Activated T-helper 2 cell treated with anti-CD3 and anti-CD28 coated beads, Interferon-gamma antibody, Interleukin-2, Interleukin-4, amounts not matched to agents 10 μg/mL and 5 μg/mL and 100 μg/mL, durations not matched to agents 14 hours and 24 hours and 36 hours (primary cell): ENCODE data around the gene KRT14. TPM values are rescaled to one million over a fixed set of nuclear protein-coding genes. Genes with fewer than 3 reads are reported as not detected.
A peak's percentile ranks its signal among the peaks of the same experiment; 100 is the strongest.

ENCODE experiments used
- DNase-seq: peaks from one replicate; pipeline ENCODE4 v3.0.0; 2021; ENCODE audit warnings: low spot score
- H3K27ac Mint-ChIP-seq: one replicate; pipeline ENCODE4 v1.8.0; 2021; ENCODE audit warnings: mixed read lengths
- H3K27me3 Mint-ChIP-seq: one replicate; pipeline ENCODE4 v1.8.0; 2021; ENCODE audit warnings: low read depth, mixed read lengths
- H3K36me3 Mint-ChIP-seq: one replicate; pipeline ENCODE4 v1.8.0; 2021; ENCODE audit warnings: low read depth, mixed read lengths
- H3K4me1 Mint-ChIP-seq: one replicate; pipeline ENCODE4 v1.8.0; 2021; ENCODE audit warnings: low read depth, mixed read lengths
- H3K4me3 Mint-ChIP-seq: one replicate; pipeline ENCODE4 v1.8.0; 2021; ENCODE audit warnings: low read depth, mild to moderate bottlenecking, moderate library complexity, mixed read lengths
- H3K9me3 Mint-ChIP-seq: one replicate; pipeline ENCODE4 v1.8.0; 2021; ENCODE audit warnings: mixed read lengths
- intact Hi-C: fragments of 100-400 bp; cut with micrococcal nuclease; formaldehyde crosslinking; loops from one replicate; pipeline ENCODE4 v1.15.1; 2023
- total RNA-seq: library from RNA; stranded (reverse); gene quantifications from 2 replicates; pipeline ENCODE4 v1.2.3, GENCODE V29; 2022

Gene KRT14
- total RNA-seq, 1 donor from 2014 or later, result not detected

DNA sequence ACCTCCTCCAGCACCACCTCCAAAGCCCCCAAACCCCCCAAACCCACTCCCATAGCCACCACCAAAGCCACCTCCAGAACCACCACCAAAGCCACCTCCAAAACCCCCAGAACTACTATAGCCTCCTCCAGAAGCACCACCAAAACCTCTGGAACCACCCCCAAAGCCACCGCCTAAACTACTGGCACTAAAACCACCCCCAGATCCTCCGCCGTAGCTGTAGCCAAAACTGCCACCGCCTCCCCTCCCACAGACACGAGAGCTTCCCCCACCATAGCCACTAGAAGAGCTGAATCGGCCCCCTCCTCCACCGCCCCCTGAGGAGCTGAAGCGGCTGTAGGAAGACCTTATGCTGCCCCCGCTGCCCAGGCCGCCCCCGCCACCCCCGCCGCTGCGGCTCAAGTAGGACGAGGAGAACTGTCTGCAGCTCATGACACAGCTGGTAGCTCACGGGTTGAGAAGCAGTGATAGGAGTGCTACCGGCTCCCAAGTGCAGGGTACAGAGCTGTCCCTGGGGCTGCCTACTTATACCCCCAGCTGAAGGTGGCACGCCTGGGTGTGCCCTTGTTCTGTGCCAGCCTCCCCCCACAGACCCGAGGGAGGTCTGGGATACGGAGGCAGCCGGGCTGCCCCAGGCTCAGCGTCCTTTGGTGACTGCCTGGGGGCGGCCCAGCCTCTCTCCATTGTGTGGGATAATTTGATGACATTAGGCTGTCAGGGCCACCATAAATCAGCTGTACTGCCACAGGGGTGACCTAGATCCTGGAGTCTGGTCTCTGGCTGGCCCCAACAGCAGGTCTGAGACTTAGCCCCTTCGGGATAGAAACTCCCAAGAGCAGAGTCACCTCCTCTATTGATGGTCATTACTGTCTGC, 14.9 kb downstream of the KRT14 start, which contains the start of gene KRT9:
KRT9 (minus strand) TSS at position 499 of the 874 bp plus-strand sequence; CDS start at position 432, 67 bp downstream.
- DNase-seq, result no peak
- Mint-ChIP-seq H3K27me3 (peaks cover 11% of the 10 kb centered on the region), H3K36me3 (no peaks in the 10 kb centered on the region), H3K9me3 (peaks cover 17% of the 10 kb centered on the region), H3K4me3 (no peak within 1 kb of the TSS), H3K27ac (no peak within 1 kb of the TSS), H3K4me1 (no peaks in the 10 kb centered on the region)
- intact Hi-C loops, result no loop called here

DNA sequence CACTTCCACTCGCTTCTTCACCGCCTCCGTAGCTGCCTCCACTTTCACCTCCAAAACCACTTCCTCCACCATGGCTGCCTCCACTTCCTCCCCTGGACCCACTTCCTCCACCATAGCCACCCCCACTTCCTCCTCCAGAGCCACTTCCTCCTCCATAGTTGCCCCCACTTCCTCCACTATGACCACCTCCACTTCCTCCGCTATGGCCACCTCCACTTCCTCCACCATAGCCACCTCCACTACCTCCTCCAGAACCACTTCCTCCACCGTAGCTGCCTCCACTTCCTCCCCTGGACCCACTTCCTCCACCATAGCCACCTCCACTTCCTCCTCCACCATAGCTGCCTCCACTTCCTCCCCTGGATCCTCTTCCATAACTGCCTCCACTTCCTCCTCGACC, 19.4 kb downstream of the KRT14 start:
- peaks cover 13% of the 10 kb centered on the region for H3K27me3 Mint-ChIP-seq
- no peak for DNase-seq
- no peaks in the 10 kb centered on the region for H3K4me1 Mint-ChIP-seq
- peak overlapping the region; percentile 60 for H3K27ac Mint-ChIP-seq
- H3K4me3 Mint-ChIP-seq, result no peak overlapping the region
- no peaks in the 10 kb centered on the region for H3K36me3 Mint-ChIP-seq
- intact Hi-C loops, result no loop called here
- peaks cover 17% of the 10 kb centered on the region for H3K9me3 Mint-ChIP-seq

DNA sequence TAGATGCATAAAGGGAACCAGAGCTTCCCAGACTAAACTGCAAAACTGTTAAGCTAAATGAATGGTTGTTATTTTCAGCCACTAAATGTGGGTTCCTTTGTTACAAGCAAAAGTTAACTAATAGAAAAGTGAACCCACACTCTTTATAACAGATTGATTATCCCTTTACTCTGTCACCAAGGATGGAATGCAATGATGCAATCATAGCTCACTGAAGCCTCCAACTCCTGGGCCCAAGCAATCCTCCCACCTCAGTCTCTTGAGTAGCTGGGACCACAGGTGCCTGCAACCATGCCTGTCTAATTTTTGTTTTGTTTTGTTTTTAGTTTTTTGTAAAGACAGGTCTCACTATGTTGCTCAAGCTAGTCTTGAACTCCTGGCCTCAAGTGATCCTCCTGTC, 21.4 kb downstream of the KRT14 start:
- Mint-ChIP-seq H3K9me3 (peaks cover 17% of the 10 kb centered on the region), H3K4me3 (no peak overlapping the region), H3K27me3 (peaks cover 13% of the 10 kb centered on the region), H3K4me1 (no peaks in the 10 kb centered on the region), H3K27ac (no peak overlapping the region), H3K36me3 (no peaks in the 10 kb centered on the region)
- intact Hi-C loops, result no loop called here
- DNase-seq, result no peak

DNA sequence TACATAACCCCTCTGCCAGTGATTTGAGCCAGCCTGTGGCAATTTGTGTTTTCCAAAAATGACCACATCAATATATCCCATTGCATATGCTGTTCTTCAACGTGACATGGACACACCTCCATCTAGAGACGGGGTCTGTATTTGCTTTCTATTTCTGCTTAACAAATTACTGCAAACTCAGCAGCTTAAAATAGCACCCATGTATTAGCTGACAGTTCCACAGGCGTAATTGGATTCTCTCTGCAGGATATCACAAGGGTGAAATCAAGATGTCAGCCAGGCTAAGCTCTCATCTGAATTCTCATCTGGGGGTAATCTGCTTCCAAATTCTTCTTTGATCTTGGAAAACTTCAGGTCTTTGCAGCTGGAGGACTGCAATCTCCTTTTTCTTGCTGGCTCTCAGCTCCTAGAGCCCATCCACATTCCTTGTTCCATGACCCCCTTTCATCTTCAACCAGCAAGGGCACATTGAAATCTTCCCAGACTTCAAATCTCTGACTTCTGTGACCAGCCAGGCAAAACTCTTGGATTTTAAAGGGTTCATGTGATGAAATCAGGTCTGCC, 23.0 kb downstream of the KRT14 start:
- Mint-ChIP-seq H3K27me3 (peaks cover 20% of the 10 kb centered on the region), H3K4me1 (no peaks in the 10 kb centered on the region), H3K4me3 (no peak overlapping the region), H3K36me3 (no peaks in the 10 kb centered on the region), H3K27ac (no peak overlapping the region), H3K9me3 (peaks cover 15% of the 10 kb centered on the region)
- intact Hi-C loops, result no loop called here
- DNase-seq, result no peak

DNA sequence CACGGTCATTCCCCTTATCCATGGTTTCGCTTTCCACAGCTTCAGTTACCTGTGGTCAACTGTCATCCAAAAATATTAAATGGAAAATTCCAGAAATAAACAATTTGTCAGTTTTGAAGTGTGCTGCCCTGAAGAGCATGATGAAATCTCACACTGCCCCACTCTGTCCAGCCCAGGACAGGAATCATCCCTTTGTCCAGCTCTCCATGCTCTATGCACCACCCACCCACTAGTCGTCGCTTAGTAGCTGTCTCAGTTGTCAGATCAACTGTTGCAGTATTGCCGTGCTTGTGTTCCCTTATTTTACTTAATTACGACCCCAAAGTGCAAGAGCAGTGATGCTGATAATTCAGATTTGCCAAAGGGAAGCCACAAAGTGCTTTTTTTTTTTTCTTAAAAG, 25.1 kb downstream of the KRT14 start:
- H3K9me3 Mint-ChIP-seq, result no peaks in the 10 kb centered on the region
- peaks cover 23% of the 10 kb centered on the region for H3K27me3 Mint-ChIP-seq
- no peaks in the 10 kb centered on the region for H3K4me1 Mint-ChIP-seq
- H3K36me3 Mint-ChIP-seq, result no peaks in the 10 kb centered on the region
- no peak for DNase-seq
- no peak overlapping the region for H3K27ac Mint-ChIP-seq
- H3K4me3 Mint-ChIP-seq, result no peak overlapping the region
- intact Hi-C loops, result no loop called here

DNA sequence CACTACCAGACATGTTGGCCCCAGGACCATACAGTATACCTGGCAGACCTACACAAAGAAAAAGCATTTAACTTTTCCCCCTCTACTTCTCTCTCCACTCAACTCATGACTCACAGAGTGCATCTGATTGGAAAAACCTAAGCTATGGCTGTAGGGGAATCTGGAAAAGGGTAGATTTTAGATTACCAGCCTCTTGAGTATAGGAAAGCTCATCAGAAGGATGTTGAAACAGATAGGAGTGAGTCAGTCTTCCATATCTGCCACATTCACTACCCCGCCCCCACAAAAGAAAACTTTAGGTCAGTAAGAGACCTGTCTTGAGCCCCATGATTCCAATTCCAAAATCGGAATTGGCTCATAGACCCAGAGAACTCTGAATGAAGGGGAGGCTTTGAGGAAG, 27.1 kb downstream of the KRT14 start:
- Mint-ChIP-seq H3K4me1 (no peaks in the 10 kb centered on the region), H3K36me3 (no peaks in the 10 kb centered on the region), H3K27ac (no peak overlapping the region), H3K4me3 (no peak overlapping the region), H3K9me3 (no peaks in the 10 kb centered on the region), H3K27me3 (peaks cover 23% of the 10 kb centered on the region)
- DNase-seq, result no peak
- intact Hi-C loops, result no loop called here

DNA sequence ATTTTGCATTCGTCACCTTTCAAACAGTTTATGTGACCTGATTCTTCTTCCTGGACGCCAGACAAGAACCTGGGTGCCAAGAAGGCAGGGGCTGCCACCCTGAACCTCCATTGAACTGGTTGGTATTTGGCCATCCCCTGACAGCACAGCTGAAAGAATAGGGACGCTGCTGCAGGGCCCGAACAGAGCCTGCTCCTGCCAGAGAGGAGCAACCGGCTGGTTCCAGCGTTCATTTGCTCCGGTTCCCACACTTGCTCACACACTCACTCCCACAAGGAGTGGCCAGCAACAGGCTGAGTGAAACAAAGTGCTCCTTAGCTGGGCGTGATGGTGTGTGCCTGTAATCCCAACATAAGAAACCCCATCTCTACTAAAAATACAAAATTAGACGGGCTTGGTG, 29.8 kb downstream of the KRT14 start:
- H3K9me3 Mint-ChIP-seq, result no peaks in the 10 kb centered on the region
- peaks cover 20% of the 10 kb centered on the region for H3K27me3 Mint-ChIP-seq
- no peaks in the 10 kb centered on the region for H3K4me1 Mint-ChIP-seq
- H3K36me3 Mint-ChIP-seq, result no peaks in the 10 kb centered on the region
- no peak for DNase-seq
- no peak overlapping the region for H3K4me3 Mint-ChIP-seq
- H3K27ac Mint-ChIP-seq, result no peak overlapping the region
- intact Hi-C loops, result no loop called here

DNA sequence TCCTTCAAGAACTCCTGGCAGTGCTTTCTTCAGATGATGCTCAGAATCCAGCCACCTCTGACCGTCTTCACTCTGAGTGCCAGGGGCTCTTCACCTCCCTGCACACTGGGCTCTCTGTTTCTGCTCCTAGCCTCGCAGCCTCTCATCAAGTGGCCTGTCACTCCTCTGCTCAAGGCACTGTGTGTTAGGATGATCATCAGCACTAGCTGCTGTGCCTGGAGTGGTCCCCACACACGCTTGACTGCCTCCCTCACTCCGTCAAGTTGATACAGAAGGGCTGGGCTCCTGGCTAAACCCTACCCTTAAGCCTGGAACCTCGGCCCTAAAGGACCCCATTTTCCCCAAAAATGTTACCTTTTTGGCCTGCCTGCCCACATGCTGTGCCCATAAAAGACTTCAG, 30.4 kb downstream of the KRT14 start:
- Mint-ChIP-seq H3K4me1 (no peaks in the 10 kb centered on the region), H3K4me3 (no peak overlapping the region), H3K27me3 (peaks cover 17% of the 10 kb centered on the region), H3K36me3 (no peaks in the 10 kb centered on the region), H3K9me3 (no peaks in the 10 kb centered on the region), H3K27ac (no peak overlapping the region)
- intact Hi-C loops, result no loop called here
- no peak for DNase-seq

DNA sequence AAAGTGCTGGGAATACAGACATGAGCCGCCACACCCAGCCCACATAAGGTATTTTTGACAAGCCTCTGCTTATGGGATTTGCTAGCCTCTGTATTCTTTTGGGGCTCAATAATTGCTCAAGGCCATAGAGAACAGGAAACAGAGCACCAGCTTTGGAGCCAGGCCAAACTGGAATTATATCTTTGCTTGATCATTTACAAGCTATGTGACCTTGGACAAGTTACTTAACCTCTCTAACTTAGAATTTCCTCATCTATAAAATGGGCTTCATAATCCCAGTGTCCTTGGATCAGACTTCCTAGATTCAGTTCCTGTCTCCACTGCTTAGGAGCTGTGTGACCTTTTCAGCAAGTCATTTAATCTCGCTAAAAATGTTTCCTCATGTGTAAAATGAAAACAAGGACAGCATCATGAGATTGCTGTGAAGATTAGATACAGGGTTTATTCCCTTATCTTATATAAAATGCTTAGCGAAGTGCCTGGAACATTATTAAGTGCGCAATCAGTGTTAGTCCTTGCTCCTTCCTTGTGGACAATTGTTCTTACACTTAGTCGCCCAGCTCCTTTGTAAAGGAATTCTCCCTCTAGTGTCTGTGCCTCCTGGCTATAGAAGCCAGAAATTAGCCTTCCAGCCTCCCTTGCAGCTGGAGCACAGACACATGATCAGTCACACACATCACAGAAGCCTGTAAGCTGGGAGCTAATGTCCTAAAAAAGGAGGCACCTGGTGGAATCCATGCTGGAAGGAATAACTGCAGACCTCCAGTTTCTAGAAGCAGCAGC, 31.4 kb downstream of the KRT14 start:
- no peaks in the 10 kb centered on the region for H3K9me3 Mint-ChIP-seq
- no peak overlapping the region for H3K4me3 Mint-ChIP-seq
- peaks cover 16% of the 10 kb centered on the region for H3K27me3 Mint-ChIP-seq
- no peak overlapping the region for H3K27ac Mint-ChIP-seq
- intact Hi-C loops, result no loop called here
- no peaks in the 10 kb centered on the region for H3K4me1 Mint-ChIP-seq
- H3K36me3 Mint-ChIP-seq, result no peaks in the 10 kb centered on the region
- no peak for DNase-seq

DNA sequence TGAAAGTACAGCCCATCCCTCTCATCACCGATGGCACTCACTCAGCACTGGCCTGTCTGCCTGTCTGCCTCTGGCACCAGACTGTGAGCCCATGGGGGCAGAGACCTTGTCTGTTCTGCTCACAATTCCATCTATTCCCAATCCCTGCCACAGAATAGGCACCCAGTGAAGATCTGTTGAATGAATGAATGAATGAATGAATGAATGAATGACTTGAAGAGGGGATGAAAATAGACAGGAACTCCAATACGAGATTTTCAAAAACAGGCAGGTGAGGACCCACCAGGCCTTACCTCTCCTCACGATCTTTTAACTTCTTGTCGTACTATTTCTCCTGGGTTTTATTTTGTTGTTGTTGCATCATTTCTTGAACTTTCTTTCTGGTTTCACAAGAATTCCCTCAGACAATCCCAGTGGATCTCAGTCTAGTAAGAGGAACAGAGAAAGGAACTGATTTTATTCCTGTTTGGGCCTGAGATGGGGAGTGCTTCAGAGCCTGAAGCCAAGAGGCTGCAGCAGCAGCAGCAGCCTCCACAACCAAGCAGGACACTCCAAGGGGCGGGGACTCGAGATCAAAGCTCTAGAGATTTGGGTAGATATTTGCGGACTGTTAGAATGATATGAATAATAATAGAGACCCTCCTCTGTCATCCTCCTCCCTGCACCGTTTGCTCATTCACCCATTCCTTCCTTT, 32.6 kb downstream of the KRT14 start:
- Mint-ChIP-seq H3K9me3 (no peaks in the 10 kb centered on the region), H3K36me3 (no peaks in the 10 kb centered on the region), H3K4me3 (no peak overlapping the region), H3K27me3 (peaks cover 7% of the 10 kb centered on the region), H3K4me1 (peaks cover 5% of the 10 kb centered on the region), H3K27ac (no peak overlapping the region)
- DNase-seq, result no peak
- intact Hi-C loops, result no loop called here

DNA sequence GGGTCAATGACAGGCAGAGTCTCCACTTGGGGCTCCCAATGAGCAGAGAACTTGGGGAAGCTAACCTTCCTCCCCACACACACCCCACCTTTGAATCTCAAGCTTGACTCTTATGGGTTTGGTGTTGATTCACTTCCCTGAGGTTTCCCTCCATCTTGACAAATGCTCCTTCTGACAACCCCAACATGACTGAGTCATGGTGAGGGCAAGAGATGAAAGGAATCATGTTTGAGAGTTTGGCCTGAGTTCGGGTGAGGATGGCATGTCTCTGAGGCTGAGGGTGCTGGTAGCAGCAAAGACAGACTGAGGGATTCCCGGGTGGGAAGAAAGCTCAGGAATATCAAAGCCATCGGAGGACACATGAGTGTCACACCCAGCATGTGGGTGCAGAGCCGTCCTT, 33.5 kb downstream of the KRT14 start:
- no peak for DNase-seq
- Mint-ChIP-seq H3K4me1 (peaks cover 13% of the 10 kb centered on the region), H3K36me3 (no peaks in the 10 kb centered on the region), H3K27me3 (peaks cover 7% of the 10 kb centered on the region), H3K9me3 (no peaks in the 10 kb centered on the region), H3K27ac (no peak overlapping the region), H3K4me3 (no peak overlapping the region)
- intact Hi-C loops, result no loop called here

DNA sequence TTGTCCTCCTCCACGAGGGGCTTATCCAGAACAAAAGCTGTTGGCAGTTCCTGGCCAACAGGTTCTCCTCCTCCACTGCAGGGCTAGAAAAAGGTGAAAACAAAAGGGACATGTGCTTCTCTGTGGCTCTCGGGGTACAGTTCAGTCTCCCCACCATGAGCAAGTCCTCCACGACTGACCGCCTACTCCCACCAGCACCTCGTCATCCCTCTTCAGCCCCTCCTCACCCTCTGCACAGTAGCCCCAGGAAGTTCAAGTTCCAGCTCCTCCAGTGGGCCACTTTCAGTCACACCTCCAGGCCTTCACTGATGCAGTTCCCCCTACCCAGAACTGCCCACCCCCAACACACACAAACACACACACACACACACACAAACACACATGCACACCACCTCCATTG, 34.2 kb downstream of the KRT14 start:
- Mint-ChIP-seq H3K4me3 (no peak overlapping the region), H3K36me3 (no peaks in the 10 kb centered on the region), H3K27ac (no peak overlapping the region), H3K9me3 (peaks cover 1% of the 10 kb centered on the region), H3K27me3 (peaks cover 4% of the 10 kb centered on the region), H3K4me1 (peaks cover 20% of the 10 kb centered on the region)
- intact Hi-C loops, result no loop called here
- no peak for DNase-seq
